HepG2 (cell line): ENCODE measurements around the gene MOAP1. TPM values are rescaled to one million over a fixed set of nuclear protein-coding genes. Genes with fewer than 3 reads are reported as not detected.

ENCODE experiments used
- ARNTL ChIP-seq: sonication (generic); formaldehyde crosslinking; IDR thresholded peaks from 2 replicates; pipeline ENCODE4 v1.4.0; 2020; ENCODE audit warnings: mild to moderate bottlenecking, missing genetic modification reagents
- BRCA1 ChIP-seq: sonication (generic); formaldehyde crosslinking; IDR thresholded peaks from 2 replicates; pipeline ENCODE4 v1.4.0; 2020; ENCODE audit warnings: missing genetic modification reagents
- CEBPZ ChIP-seq: IDR thresholded peaks from 2 replicates; pipeline ENCODE4 v1.6.1; 2012; ENCODE audit warnings: low read length, improper control_type of control experiment
- FOXK2 ChIP-seq: fragments of 450-650 bp; IDR thresholded peaks from 2 replicates; pipeline ENCODE4 v1.6.1; 2016
- FOXP4 ChIP-seq: sonication (generic); formaldehyde crosslinking; IDR thresholded peaks from 2 replicates; pipeline ENCODE4 v1.4.0; 2020; ENCODE audit warnings: missing genetic modification reagents
- KLF12 ChIP-seq: sonication (generic); formaldehyde crosslinking; IDR thresholded peaks from 2 replicates; pipeline ENCODE4 v1.4.0; 2020; ENCODE audit warnings: missing genetic modification reagents, borderline replicate concordance
- PAXIP1 ChIP-seq: sonication (generic); formaldehyde crosslinking; conservative IDR thresholded peaks from 2 replicates; pipeline ENCODE4 v1.4.0; 2020; ENCODE audit warnings: mild to moderate bottlenecking, missing genetic modification reagents, moderate library complexity
- PHF5A ChIP-seq: IDR thresholded peaks from one replicate; pipeline ENCODE4 v1.6.1; 2018; ENCODE audit warnings: low read depth, missing genetic modification reagents; ENCODE audit not compliant: unreplicated experiment
- RAD21 ChIP-seq: fragments of 450-650 bp; formaldehyde crosslinking; IDR thresholded peaks from 2 replicates; pipeline ENCODE4 v1.5.0; 2020; ENCODE audit warnings: mild to moderate bottlenecking
- RFX5 ChIP-seq: IDR thresholded peaks from 2 replicates; pipeline ENCODE4 v1.6.1; 2011; ENCODE audit warnings: low read depth, low read length, improper control_type of control experiment
- TEAD2 ChIP-seq: sonication (generic); formaldehyde crosslinking; IDR thresholded peaks from 2 replicates; pipeline ENCODE4 v1.9.0; 2021; ENCODE audit warnings: missing genetic modification reagents
- TERF1 ChIP-seq: sonication (generic); formaldehyde crosslinking; IDR thresholded peaks from 2 replicates; pipeline ENCODE4 v1.8.0; 2022; ENCODE audit warnings: mild to moderate bottlenecking, missing genetic modification reagents, moderate library complexity
- ZNF816 ChIP-seq: sonication (generic); formaldehyde crosslinking; IDR thresholded peaks from 2 replicates; pipeline ENCODE4 v1.8.0; 2022; ENCODE audit warnings: missing genetic modification reagents, mild to moderate bottlenecking, borderline replicate concordance
- polyA plus RNA-seq, 8 experiments: library from polyadenylated mRNA; depleted of rRNA in 3 of 8; stranded (reverse) in 7 of 8; unstranded in 1 of 8; fragments of >200 nt; fragmentation: Illumina TruSeq in 4 of 8; extraction: Trizol in 4 of 8; gene quantifications; 2 replicates each; pipeline versions ENCODE4 v1.2.1 to v1.2.3, GENCODE V29; 2011 to 2016; ENCODE audit warnings: low read depth in 4 of 8, missing spikeins in 1 of 8, mixed read lengths in 1 of 8; ENCODE audit not compliant: insufficient read depth in 1 of 8
- total RNA-seq, 5 experiments: library from RNA; depleted of rRNA; stranded (reverse); fragments of >200 nt; fragmentation: Illumina TruSeq; extraction: Trizol; gene quantifications; 2 replicates each; pipeline ENCODE4 v1.2.3, GENCODE V29; 2016; ENCODE audit warnings: low read depth in 1 of 5
- TF ChIP-seq, protein P1 (sequence below): sonication (generic); formaldehyde crosslinking; IDR thresholded peaks from 2 replicates; pipeline ENCODE4 v1.9.0; 2021; ENCODE audit warnings: missing genetic modification reagents, borderline replicate concordance

The MOAP1 gene
- total and polyA plus RNA-seq, 2 of the 13 experiments (the other 11 are each of a cell fraction or from before 2014, with no cell fraction given): 14.6 to 47.0 TPM

GRCh38 chr14:93184391-93185348 lies at the start of gene MOAP1, which contains the start of gene LYSET (continued):
- TF ChIP-seq PAXIP1 (CRISPR knock-in tag): peak; percentile 62
- no peak; the same call in 1 of the 2 replicates for TF ChIP-seq TERF1 (CRISPR knock-in tag)
- TF ChIP-seq BRCA1 (CRISPR knock-in tag): no peak
- TF ChIP-seq, protein P1, sequence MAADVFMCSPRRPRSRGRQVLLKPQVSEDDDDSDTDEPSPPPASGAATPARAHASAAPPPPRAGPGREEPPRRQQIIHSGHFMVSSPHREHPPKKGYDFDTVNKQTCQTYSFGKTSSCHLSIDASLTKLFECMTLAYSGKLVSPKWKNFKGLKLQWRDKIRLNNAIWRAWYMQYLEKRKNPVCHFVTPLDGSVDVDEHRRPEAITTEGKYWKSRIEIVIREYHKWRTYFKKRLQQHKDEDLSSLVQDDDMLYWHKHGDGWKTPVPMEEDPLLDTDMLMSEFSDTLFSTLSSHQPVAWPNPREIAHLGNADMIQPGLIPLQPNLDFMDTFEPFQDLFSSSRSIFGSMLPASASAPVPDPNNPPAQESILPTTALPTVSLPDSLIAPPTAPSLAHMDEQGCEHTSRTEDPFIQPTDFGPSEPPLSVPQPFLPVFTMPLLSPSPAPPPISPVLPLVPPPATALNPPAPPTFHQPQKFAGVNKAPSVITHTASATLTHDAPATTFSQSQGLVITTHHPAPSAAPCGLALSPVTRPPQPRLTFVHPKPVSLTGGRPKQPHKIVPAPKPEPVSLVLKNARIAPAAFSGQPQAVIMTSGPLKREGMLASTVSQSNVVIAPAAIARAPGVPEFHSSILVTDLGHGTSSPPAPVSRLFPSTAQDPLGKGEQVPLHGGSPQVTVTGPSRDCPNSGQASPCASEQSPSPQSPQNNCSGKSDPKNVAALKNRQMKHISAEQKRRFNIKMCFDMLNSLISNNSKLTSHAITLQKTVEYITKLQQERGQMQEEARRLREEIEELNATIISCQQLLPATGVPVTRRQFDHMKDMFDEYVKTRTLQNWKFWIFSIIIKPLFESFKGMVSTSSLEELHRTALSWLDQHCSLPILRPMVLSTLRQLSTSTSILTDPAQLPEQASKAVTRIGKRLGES (CRISPR knock-in tag): 0 out of 2 replicates have a peak, but pooled peaks have one; percentile 52
- TF ChIP-seq PHF5A: no peak
- TF ChIP-seq RAD21 (CRISPR knock-in tag): peak; percentile 25; the same call in 1 of the 2 replicates
- TF ChIP-seq FOXP4 (CRISPR knock-in tag): peak; percentile 24; the same call in 1 of the 2 replicates
- no peak for TF ChIP-seq CEBPZ
- TF ChIP-seq RFX5: 0 out of 2 replicates have a peak, but pooled peaks have one; percentile 10
- TF ChIP-seq KLF12 (CRISPR knock-in tag): 0 out of 2 replicates have a peak, but pooled peaks have one; percentile 63
- TF ChIP-seq TEAD2: no peak
- peak; percentile 61; the same call in 1 of the 2 replicates for TF ChIP-seq ZNF816 (CRISPR knock-in tag)
- no peak for TF ChIP-seq FOXK2
- TF ChIP-seq ARNTL (CRISPR knock-in tag): peak; percentile 76
